Stomach (tissue), 4 donors: ENCODE measurements around the gene LINC00305.

ENCODE experiments used
- CTCF ChIP-seq, 7 experiments: fragments of 450-650 bp in 4 of 7; fragments of 200-600 bp in 3 of 7; sonication (generic) in 3 of 7; IDR thresholded peaks; one replicate each; pipeline ENCODE4 v1.5.1; 2016 to 2019; ENCODE audit warnings: antibody characterized with exemption in 7 of 7, control low read depth in 2 of 7, mild to moderate bottlenecking in 1 of 7
- EP300 ChIP-seq: sonication (generic); formaldehyde crosslinking; IDR thresholded peaks from one replicate; pipeline ENCODE4 v1.6.1; 2017; ENCODE audit warnings: antibody characterized with exemption
- POLR2A ChIP-seq, 4 donors: fragments of 450-650 bp; IDR thresholded peaks; one replicate each; pipeline ENCODE4 v1.6.1; 2016; ENCODE audit warnings: antibody characterized with exemption in 4 of 4, control low read depth in 2 of 4, mild to moderate bottlenecking in 1 of 4, moderate library complexity in 1 of 4

GRCh38 chr18:64119916-64120315, 29.0 kb downstream of the LINC00305 start:
- TF ChIP-seq CTCF (IDR thresholded peaks at IDR 0.05) (peak in 1 of 7 experiments; percentile 11), POLR2A (IDR thresholded peaks at IDR 0.05) (no peak), EP300 (no peak)
